Measurements from ENCODE around the gene ITIH2. TPM values are rescaled to one million over a fixed set of nuclear protein-coding genes. Genes with fewer than 3 reads are reported as not detected.
"Not testable (repeated sequence)": the region's sequence is repeated elsewhere in the genome, so short reads cannot be mapped to it uniquely, and the experiment has no call there.

Gene ITIH2, protein sequence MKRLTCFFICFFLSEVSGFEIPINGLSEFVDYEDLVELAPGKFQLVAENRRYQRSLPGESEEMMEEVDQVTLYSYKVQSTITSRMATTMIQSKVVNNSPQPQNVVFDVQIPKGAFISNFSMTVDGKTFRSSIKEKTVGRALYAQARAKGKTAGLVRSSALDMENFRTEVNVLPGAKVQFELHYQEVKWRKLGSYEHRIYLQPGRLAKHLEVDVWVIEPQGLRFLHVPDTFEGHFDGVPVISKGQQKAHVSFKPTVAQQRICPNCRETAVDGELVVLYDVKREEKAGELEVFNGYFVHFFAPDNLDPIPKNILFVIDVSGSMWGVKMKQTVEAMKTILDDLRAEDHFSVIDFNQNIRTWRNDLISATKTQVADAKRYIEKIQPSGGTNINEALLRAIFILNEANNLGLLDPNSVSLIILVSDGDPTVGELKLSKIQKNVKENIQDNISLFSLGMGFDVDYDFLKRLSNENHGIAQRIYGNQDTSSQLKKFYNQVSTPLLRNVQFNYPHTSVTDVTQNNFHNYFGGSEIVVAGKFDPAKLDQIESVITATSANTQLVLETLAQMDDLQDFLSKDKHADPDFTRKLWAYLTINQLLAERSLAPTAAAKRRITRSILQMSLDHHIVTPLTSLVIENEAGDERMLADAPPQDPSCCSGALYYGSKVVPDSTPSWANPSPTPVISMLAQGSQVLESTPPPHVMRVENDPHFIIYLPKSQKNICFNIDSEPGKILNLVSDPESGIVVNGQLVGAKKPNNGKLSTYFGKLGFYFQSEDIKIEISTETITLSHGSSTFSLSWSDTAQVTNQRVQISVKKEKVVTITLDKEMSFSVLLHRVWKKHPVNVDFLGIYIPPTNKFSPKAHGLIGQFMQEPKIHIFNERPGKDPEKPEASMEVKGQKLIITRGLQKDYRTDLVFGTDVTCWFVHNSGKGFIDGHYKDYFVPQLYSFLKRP
- not detected for total RNA-seq

DNA sequence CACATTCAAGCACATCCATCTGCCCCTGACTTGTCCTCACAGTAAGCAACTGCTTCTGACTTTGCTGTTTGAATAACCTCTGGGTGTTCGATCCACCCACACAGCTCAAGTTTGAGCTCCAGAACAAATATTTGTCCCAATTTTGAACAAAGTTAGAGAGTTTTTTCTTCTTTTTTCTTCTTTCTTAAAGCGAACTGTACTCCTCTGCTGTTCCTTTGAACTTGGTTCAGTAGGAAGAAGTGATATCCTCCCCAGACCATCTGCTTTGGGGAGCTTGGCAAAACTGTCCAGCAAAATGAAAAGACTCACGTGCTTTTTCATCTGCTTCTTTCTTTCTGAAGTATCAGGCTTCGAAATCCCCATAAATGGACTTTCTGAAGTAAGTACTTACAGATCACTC is at the start of gene ITIH2:
TSS of gene ITIH2 (plus strand) at position 177 of the 400 bp plus-strand sequence. CDS start at position 296, 119 bp downstream.
- H3K4me3 Mint-ChIP-seq = no peak within 1 kb of the TSS
- no peaks in the 10 kb centered on the region for H3K4me1 Mint-ChIP-seq
- H3K9me3 Mint-ChIP-seq = no peaks in the 10 kb centered on the region
- H3K36me3 Mint-ChIP-seq (ENCODE audit: low read depth) = no peaks in the 10 kb centered on the region
- peaks cover 41% of the 10 kb centered on the region for H3K27me3 Mint-ChIP-seq
- no peak within 1 kb of the TSS for H3K27ac Mint-ChIP-seq
- ATAC-seq (replicated peaks) = no peak

DNA sequence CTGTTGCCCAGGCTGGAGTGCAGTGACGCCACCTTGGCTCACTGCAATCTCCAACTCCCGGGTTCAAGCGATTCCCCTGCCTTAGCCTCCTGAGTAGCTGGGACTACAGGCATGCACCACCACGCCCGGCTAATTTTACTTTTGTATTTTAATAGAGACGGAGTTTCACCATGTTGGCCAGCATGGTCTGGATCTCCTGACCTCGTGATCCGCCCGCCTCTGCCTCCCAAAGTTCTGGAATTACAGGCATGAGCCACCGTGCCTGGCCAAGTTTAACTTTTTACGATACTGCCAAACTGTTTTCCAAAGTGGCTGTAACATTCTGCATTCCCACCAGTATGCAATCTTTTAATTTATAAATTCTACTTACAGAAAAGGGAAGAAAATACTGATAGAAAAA is 46.0 kb upstream of the ITIH2 start:
- ATAC-seq (replicated peaks); H3K4me1 Mint-ChIP-seq; H3K9me3 Mint-ChIP-seq; H3K27ac Mint-ChIP-seq; H3K36me3 Mint-ChIP-seq (ENCODE audit: low read depth); H3K4me3 Mint-ChIP-seq: not testable (repeated sequence)
- H3K27me3 Mint-ChIP-seq = peaks cover 30% of the 10 kb centered on the region

DNA sequence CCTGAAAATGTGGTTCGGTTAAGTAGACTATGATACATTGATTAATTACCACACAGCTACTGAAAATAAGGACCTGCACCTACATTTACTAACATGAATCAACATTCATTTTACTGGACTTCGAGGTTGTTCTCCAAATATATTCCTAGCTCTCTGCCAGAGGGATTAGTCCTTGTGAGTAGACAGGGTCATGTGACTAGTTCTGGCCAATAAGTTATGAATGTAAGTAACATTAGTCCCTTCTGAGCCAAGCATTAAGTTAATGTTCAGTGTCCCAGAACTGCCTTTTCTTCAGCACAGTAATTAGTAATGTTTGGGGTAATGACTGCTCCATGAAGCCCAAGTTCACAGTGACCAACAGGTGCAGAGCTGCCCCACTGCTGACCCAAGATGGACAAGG is 45.6 kb upstream of the ITIH2 start:
- no peaks in the 10 kb centered on the region for H3K4me1 Mint-ChIP-seq
- no peaks in the 10 kb centered on the region for H3K9me3 Mint-ChIP-seq
- no peak overlapping the region for H3K4me3 Mint-ChIP-seq
- H3K27me3 Mint-ChIP-seq = peaks cover 33% of the 10 kb centered on the region
- ATAC-seq (replicated peaks) = no peak
- H3K27ac Mint-ChIP-seq = no peak overlapping the region
- no peaks in the 10 kb centered on the region for H3K36me3 Mint-ChIP-seq (ENCODE audit: low read depth)

DNA sequence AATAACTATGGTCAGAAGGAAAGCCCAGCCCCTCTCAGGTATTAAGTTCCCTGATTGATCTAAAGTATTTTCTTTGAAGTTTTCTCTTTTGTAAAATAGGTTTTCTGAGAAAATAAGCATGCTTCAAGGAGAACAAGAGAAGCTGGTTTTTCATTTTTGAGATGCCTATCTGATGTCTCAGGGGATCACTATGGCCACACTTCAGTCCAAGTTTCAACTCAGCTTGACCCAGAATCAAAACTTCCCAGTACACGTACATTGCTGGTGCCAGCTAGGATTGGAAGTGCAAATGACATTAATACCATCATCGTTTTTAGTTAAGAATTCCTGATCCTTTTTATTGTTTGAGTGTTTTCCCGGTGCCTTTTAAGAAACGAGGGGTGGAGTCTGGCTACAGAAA is 43.6 kb upstream of the ITIH2 start:
- no peak for ATAC-seq (replicated peaks)
- Mint-ChIP-seq H3K36me3 (ENCODE audit: low read depth) (no peaks in the 10 kb centered on the region), H3K27me3 (peaks cover 33% of the 10 kb centered on the region), H3K4me3 (no peak overlapping the region), H3K9me3 (no peaks in the 10 kb centered on the region), H3K4me1 (no peaks in the 10 kb centered on the region), H3K27ac (no peak overlapping the region)

DNA sequence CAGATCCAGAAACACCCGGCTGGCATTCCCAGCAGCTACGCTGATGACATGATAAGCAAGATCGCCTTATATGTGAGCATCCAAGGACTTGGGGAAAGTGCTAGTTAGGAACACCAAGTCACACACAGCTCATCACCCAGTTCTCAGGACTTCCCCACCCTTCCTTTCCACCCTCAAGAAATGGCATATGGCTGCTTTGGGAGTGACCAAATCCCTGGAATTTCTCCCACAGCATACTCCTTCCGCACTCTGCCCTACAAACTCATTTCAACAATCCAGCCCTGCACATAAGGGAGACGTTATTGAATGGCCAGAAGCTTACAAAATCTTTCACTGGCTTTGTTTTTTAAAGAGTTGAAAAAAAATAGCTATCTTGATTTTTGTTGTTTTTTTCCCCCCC is 40.6 kb upstream of the ITIH2 start:
- Mint-ChIP-seq H3K27ac (no peak overlapping the region), H3K4me1 (peaks cover 5% of the 10 kb centered on the region), H3K27me3 (peaks cover 45% of the 10 kb centered on the region), H3K36me3 (ENCODE audit: low read depth) (no peaks in the 10 kb centered on the region), H3K9me3 (no peaks in the 10 kb centered on the region), H3K4me3 (no peak overlapping the region)
- ATAC-seq (replicated peaks) = no peak

DNA sequence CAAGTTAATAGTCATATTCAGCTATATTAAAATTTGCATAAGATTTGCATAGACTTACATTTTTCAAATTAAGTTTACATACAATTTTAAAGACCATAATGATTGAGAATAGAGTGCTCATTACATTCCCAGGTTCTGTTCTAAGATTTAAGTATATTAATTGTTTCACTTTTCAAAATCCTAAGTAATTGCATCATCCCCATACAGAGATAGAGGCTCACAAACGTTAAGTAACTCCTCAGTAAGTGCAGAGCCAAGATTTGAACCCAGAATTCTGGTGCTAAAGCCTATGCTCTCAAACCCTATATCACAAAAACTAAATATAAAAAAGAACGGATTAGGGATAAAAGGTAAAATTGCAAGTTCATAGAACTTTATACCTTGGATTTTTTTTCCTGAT is 38.4 kb upstream of the ITIH2 start:
- Mint-ChIP-seq H3K27me3 (peaks cover 51% of the 10 kb centered on the region), H3K4me1 (peaks cover 9% of the 10 kb centered on the region), H3K9me3 (no peaks in the 10 kb centered on the region), H3K27ac (no peak overlapping the region), H3K4me3 (no peak overlapping the region), H3K36me3 (ENCODE audit: low read depth) (no peaks in the 10 kb centered on the region)
- ATAC-seq (replicated peaks) = no peak

DNA sequence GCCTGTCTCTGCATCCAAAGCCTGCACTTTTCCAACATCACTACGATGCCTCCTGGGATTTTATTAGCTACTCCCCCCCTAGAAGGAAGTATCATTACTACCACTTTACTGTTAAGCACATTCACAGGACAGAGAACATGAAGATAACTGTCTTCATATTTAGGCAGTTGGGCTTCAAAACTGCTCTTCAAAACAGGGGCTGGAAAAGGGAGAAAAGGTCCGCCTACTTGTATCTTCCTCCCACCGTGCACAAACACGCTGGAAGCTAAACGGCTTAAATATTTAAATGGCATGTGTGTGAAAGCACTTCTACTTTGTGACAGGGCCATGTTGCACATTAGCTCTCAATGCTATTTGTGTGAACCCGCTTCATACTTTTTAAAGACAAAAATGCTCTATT is 37.3 kb upstream of the ITIH2 start:
- Mint-ChIP-seq H3K9me3 (no peaks in the 10 kb centered on the region), H3K36me3 (ENCODE audit: low read depth) (no peaks in the 10 kb centered on the region), H3K27ac (no peak overlapping the region), H3K27me3 (peaks cover 48% of the 10 kb centered on the region), H3K4me3 (peak overlapping the region; percentile 68), H3K4me1 (peaks cover 9% of the 10 kb centered on the region)
- no peak for ATAC-seq (replicated peaks)

DNA sequence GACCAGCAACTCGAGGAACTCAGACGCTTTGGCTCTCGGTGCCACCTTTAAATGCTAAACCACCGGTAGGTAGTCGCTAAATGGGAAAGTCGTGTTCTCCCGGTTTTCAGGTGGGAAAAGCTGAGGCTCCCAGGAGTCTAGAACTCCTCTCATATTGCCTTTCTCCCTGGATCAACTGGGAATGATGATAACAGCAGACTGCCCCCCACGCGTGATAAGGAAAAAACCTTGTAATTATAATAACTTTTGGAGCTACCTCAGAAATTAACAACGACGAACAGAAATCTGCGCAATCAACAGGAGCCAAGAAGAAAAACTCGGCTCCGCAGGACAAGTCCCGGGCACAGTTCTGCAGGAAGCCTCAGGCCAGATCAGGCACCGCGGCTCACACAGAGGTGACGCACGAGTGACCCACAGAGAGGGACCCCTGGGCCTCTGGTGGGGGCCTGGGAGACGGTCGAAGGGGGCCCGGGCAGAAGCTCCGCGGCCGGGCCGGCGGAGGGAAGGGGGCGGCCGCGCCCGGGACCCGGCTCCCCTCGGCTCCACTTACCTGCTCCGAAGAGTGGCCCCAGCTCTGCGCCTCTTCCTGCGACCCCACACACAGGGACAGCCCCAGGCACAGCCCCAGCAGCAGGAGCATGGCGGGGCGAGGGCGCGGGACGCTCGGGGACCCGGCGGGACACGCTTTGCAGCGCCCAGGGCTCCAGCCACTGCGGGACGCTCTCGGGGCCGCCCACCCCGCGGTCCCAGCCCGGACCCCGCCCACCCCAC is 36.7 kb upstream of the ITIH2 start, which contains the start of gene ITIH5:
TSS of gene ITIH5 (minus strand) at position 714 of the 771 bp plus-strand sequence. CDS start at position 640, 74 bp downstream.
- no peak for ATAC-seq (replicated peaks)
- H3K27me3 Mint-ChIP-seq = peaks cover 45% of the 10 kb centered on the region
- no peaks in the 10 kb centered on the region for H3K9me3 Mint-ChIP-seq
- H3K27ac Mint-ChIP-seq = no peak within 1 kb of the TSS
- no peaks in the 10 kb centered on the region for H3K36me3 Mint-ChIP-seq (ENCODE audit: low read depth)
- H3K4me3 Mint-ChIP-seq = peak within 1 kb of the TSS; percentile 68
- peaks cover 9% of the 10 kb centered on the region for H3K4me1 Mint-ChIP-seq

DNA sequence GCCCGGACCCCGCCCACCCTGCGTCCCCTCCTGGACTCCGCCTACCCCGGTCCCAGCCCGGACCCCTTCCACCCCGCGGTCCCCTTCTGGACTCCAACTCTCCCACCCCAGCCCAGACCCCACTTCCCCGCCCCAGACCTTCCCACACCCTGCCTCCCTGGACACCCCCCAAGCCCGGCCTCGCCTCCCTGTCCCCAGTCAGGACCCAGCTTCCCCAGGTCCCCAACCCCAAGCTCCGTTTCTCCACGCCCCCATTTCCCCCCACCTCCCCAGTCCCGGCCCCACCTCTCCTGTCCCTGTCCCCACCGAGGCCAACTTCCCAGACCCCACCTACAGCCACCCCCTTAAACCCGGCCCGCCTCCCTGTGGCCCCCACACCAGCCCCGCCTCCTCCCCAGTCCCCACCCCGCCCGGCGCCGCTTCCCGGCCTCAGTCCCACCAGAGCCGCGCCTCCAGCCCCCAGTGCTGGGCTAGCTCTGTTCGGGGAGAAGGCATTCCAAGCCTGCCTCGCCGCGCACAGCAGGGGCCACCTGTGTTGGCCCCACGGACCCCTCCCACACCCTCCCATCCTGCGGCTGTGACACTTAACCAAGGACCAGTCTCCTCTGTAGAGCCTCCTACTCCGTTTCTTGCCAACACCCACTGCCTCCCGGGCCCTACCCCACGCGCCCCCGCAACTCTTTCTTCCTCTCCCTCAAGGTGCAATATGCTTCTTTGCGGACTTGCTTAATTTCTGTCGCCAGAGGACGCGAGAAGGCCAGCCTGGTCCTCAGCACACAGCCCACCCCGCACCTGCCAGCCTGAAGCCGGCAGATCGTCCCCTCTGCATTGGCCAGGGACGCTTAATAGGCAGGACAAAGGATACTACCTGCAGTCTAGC is 35.6 kb upstream of the ITIH2 start:
- Mint-ChIP-seq H3K4me1 (peaks cover 9% of the 10 kb centered on the region), H3K4me3 (peak overlapping the region; percentile 68), H3K36me3 (ENCODE audit: low read depth) (no peaks in the 10 kb centered on the region), H3K9me3 (no peaks in the 10 kb centered on the region), H3K27ac (no peak overlapping the region), H3K27me3 (peaks cover 49% of the 10 kb centered on the region)
- ATAC-seq (replicated peaks) = peak; percentile 29

DNA sequence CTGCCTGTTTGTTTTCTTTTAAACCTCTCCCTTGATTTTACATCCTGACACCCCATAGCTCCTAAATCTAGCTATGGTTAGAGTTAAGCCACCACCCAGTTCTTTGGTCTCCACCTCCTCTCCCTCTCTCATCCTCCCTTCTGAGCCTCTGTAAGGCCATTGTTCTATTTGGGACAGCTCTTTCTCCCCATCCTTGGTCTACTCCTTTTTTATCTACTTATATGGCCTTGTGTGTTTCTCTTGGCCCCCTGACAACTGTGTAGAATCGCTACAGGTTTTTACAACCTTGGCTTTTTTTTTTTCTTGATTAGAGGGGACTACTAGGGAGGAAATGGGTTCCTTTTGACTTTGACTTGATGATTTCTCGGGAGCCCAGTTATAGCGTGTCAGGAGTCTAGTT is 33.0 kb upstream of the ITIH2 start:
- H3K27me3 Mint-ChIP-seq = peaks cover 56% of the 10 kb centered on the region

DNA sequence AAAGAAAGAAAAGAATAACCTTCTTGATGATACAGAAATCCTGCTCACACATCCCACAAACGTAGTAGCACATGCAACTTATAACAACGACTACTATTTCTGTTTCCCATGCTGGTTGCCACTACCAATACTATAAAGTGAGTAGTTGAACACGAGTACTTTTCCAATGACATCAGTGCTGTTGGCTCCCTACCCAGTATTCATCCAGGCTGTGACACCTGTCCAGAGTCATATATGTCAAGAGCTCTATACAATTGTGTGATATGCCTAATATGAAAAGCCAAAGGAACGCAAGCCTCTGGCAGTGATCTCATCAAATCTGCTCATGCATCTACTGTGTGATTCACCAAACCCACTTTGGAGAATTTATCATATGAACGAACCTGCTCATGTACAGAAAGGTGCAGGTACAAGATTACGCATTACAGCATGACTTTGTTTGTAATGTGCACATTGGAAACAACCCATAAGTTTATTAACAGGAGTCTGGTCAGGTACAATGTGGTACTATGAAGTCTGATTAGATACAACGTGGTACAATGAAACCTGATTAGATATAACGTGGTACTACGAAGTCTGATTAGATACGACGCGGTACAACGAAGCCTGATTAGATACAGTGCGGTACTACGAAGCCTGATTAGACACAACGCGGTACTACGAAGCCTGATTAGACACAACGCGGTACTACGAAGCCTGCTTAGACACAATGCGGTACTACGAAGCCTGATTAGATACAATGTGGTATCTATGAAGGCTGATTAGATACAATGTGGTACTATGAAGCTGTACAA is 30.6 kb upstream of the ITIH2 start:
- no peaks in the 10 kb centered on the region for H3K9me3 Mint-ChIP-seq
- H3K4me1 Mint-ChIP-seq = peaks cover 4% of the 10 kb centered on the region
- H3K36me3 Mint-ChIP-seq (ENCODE audit: low read depth) = no peaks in the 10 kb centered on the region
- H3K27ac Mint-ChIP-seq = no peak overlapping the region
- no peak for ATAC-seq (replicated peaks)
- peaks cover 59% of the 10 kb centered on the region for H3K27me3 Mint-ChIP-seq
- no peak overlapping the region for H3K4me3 Mint-ChIP-seq

More for the DNA sequence above, 33.0 kb upstream of the ITIH2 start:
- no peaks in the 10 kb centered on the region for H3K36me3 Mint-ChIP-seq (ENCODE audit: low read depth)
- no peak for ATAC-seq (replicated peaks)
- peaks cover 9% of the 10 kb centered on the region for H3K4me1 Mint-ChIP-seq
- H3K4me3 Mint-ChIP-seq = no peak overlapping the region
- no peaks in the 10 kb centered on the region for H3K9me3 Mint-ChIP-seq
- no peak overlapping the region for H3K27ac Mint-ChIP-seq

DNA sequence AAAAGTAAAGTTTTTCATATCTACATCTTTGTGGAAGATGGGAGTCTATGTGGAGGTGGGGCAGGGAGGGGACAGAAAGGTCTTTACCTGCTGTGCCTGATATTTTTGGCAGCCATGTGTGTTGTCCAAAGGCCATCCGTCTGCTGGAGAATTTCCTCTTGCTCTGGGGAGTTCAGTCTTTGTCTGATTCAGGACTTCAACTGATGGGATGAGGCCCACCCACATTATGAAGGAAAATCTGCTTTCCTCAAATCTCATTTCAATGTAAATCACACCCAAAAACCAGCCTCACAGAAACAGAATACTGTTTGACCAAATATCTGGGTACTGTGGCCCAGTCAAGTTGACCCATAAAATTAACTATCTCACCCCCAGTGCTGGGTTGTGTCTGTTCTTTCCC is 23.9 kb upstream of the ITIH2 start:
- Mint-ChIP-seq H3K27ac (no peak overlapping the region), H3K9me3 (no peaks in the 10 kb centered on the region)
- no peak for ATAC-seq (replicated peaks)

DNA sequence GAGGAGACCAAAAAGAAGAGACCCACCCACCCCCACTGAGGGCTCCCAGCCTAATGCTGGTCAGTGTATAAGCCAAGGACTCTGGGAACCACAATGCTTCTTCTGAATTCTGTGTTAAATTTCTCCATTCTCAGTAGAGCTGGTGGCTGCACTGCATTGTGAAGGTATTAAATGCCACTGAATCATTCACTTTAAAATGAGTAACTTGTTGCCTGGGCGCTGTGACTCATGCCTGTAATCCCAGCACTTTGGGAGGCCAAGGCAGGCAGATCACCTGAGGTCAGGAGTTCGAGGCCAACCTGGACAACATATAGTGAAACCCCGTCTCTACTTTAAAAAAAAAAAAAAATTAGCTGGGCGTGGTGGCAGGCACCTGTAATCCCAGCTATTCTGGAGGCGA is 23.0 kb upstream of the ITIH2 start:
- not testable (repeated sequence) for H3K9me3 Mint-ChIP-seq; H3K36me3 Mint-ChIP-seq (ENCODE audit: low read depth); H3K4me1 Mint-ChIP-seq; H3K27ac Mint-ChIP-seq; H3K4me3 Mint-ChIP-seq
- ATAC-seq (replicated peaks) = peak; percentile 35
- peaks cover 25% of the 10 kb centered on the region for H3K27me3 Mint-ChIP-seq

More for the DNA sequence above, 23.9 kb upstream of the ITIH2 start:
- Mint-ChIP-seq H3K4me3 (no peak overlapping the region), H3K36me3 (ENCODE audit: low read depth) (no peaks in the 10 kb centered on the region), H3K27me3 (peaks cover 26% of the 10 kb centered on the region), H3K4me1 (no peaks in the 10 kb centered on the region)
